Inflammatory macrophage treated with lipopolysaccharide for 4 hours (primary cell): ENCODE measurements around the gene CACNB4.
"Not testable (repeated sequence)": the region's sequence is repeated elsewhere in the genome, so short reads cannot be mapped to it uniquely, and the experiment has no call there.

Source experiments
- DNase-seq: peaks from one replicate; pipeline ENCODE4 v3.0.0-alpha.2; 2020

CACNB4 gene

GRCh38 chr2:151891566-151892194, 207.2 kb downstream of the CACNB4 start:
- no peak for DNase-seq

DNA sequence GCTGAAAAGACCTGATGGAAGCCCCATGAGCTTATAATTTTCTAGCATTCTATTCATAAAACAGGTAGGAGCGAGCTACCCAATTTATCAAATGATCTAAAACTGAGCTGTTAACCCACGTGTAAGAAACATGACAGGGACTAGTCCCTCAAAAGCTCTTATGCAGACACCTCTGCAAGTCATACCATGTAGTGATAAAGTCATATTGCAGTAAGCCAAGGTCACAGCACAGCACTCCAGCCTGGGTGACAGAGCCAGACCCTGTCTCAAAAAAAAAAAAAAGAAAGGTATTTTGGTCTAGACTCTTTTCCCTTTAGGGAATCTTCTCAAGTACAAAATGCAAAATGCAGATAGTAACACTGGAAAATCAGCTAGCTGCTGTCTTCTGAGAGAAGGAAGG, 211.7 kb downstream of the CACNB4 start:
- no peak for DNase-seq

GRCh38 chr2:151886241-151886640, 212.6 kb downstream of the CACNB4 start:
- peak; percentile 60 for DNase-seq

GRCh38 chr2:151882786-151883445, 215.9 kb downstream of the CACNB4 start:
- no peak for DNase-seq

DNA sequence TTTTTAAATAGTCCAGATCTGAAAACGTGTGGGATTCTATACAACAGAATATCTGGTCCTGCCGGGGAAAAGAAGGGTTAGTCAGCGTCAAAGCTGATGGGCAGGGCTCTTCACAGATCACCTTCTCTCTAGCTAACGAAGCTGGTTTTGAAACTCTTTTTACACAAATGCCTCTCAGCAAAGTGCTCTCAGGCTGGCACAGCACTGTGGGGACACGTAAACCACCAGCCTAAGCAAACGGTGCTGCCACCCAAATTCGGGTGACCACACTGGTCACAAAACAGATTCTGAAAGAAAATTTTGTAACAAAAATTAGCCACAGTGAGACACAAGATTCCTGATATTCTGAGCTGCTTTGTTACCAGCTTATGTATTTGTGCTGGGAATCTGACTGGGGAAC, 217.5 kb downstream of the CACNB4 start:
- DNase-seq: no peak

- no peak for DNase-seq
Observed at GRCh38 chr2:151880586-151880985, 218.3 kb downstream of the CACNB4 start.

GRCh38 chr2:151878655-151879563, 219.9 kb downstream of the CACNB4 start:
- DNase-seq: peak; percentile 83

DNA sequence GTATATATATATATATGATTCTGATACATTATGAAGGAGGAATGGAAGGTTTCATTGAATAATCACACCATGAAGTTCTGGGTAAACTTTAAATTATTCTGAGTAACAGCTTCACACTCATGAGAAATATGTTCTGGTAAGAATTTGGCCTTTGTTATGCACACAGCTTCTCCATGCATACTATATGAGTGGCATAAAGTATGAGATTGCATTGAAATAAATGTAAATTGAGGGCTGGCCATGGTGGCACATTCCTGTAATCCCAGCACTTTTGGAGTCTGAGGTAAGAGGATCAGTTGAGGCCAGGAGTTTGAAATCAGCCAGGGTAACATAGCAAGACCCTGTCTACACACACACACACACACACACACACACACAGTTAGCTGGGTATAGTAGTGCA, 220.6 kb downstream of the CACNB4 start:
- DNase-seq: no peak

DNA sequence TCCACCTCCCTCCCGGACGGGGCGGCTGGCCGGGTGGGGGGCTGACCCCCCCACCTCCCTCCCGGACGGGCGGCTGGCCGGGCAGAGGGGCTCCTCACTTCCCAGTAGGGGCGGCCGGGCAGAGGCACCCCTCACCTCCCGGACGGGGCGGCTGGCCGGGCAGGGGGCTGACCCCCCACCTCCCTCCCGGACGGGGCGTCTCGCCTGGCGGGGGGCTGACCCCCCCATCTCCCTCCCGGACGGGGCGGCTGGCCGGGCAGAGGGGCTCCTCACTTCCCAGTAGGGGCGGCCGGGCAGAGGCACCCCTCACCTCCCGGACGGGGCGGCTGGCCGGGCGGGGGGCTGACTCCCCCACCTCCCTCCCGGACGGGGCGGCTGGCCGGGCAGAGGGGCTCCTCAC, 223.2 kb downstream of the CACNB4 start:
- DNase-seq: not testable (repeated sequence)

- no peak for DNase-seq
Observed at GRCh38 chr2:151872463-151872862, 226.4 kb downstream of the CACNB4 start.

DNA sequence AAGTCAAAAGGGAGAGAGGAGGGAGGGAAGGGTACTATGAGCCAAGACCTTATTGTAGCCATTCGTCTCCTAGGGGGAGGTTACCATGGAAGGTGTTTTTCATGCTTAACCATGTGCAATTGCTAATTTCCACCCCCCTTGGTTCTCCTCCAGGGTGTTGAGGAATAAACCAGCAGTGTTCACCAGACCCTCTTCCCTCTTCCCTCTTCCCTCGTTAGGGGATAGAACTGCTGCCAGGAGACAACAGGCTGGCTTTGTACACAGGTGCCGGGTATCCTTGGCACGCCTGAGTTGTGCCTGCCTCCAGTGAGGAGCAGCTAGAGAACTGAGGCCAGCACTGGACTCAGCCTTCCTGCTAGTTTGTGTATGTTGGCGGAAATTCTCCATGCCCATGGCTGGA, 229.6 kb downstream of the CACNB4 start:
- no peak for DNase-seq

DNA sequence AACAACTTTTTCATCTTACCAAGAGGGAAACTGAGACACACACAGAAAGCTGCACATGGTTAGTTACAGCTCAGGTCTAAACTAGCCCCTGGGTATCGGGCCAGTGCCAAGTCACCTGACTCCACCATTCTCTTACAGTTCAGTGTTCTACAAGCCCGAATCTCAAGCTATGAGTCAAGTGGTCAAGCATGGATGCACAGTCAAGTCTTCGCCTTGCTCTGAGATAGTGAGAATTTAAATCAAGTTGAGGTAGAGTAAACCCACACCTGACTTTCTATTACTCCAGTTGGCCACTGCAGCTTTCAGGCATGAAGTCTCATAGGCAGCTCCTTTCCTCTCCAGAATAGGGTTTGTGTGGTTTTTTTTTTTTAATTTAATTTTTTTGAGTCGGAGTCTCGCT, 236.1 kb downstream of the CACNB4 start:
- no peak for DNase-seq

GRCh38 chr2:151861174-151861573, 237.7 kb downstream of the CACNB4 start:
- no peak for DNase-seq

- no peak for DNase-seq
Observed at GRCh38 chr2:151860613-151861146, 238.2 kb downstream of the CACNB4 start.

DNA sequence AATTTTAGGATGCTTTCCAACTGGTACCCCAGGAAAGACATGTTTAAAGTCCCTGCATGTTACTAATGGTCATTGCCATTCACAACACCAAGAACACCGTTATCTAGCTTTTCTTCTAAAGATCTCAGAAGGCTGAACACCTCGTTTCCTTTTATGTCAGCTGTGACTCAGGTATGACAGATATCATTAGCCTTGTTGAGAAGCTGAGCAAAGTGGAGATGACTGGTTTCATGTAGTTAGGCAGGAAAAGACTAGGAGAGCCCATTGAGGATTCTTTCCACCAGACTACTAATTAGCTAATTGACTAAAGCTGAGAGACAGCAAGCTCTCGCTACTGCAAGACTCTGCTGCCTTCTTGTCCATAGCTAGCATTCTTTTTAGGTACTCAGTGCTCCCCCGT, 238.6 kb downstream of the CACNB4 start:
- no peak for DNase-seq

DNA sequence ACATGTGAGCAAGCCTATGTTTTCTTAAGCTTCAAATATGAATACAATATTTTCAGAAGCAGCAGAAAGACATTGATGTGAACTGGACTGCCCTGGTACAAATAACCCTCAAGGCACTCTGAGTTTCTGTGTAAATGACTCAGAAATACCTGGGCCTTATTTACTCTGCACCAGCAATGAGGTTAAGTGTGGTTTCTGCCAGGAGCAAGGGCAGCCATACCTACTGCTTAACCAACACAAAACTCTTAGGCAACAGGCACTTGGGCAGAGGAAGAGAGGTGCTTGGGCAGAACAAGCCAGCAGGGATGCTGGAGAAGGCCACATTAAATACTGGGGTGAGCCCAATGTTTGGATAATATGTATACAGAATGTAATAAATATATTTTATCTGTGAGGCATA, 241.2 kb downstream of the CACNB4 start:
- DNase-seq: no peak

DNA sequence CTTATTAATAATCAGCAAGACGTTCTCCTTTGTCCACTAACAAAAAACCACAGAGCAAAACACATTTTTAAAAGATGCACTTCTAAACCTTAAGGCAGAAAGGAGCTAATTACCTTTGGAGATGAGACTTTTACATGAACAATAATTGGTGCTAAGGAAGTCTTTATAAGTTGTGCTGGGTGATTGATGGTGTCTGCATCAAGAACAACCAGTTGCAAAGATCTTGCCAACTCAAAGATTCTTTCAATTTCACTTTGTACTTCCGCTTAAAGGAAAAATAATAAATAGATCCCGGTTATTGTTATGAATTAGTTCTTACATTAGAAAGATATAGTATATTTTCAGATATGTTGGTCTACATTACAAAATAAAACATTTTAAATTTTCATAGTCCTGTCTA, 243.7 kb downstream of the CACNB4 start:
- no peak for DNase-seq

DNA sequence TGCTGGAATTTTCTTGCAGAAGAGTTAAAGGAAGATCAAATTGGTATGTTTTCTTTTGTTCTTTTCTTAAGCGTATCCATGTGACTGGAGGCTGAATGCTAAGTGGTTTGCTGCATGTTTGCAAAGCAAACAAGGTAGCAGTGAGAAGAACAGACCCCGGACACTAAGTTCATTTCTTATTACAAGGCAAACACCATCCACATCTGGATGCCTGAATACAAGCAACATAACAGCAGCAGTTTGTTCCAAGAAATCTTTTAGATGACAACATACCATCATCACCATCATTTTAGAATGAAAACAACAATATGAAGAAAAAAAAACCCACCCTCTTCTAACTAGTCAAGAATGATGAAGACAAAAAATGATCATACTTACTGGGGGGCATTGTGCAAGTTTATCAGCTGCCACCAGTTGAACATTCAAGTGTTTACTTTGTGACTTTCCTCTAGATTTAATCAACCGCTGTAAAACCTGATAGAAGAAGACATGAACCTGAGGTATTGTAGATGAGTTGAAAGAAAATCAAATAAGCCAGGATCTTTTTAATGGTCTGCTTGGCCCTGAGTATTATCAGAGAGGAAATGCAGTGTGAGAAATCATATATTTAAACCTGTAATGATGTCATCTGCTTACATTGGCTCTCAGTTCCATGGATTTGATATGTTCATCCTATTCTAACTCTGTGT, 245.6 kb downstream of the CACNB4 start:
- DNase-seq: no peak

GRCh38 chr2:151852260-151853069, 246.4 kb downstream of the CACNB4 start:
- DNase-seq: no peak

DNA sequence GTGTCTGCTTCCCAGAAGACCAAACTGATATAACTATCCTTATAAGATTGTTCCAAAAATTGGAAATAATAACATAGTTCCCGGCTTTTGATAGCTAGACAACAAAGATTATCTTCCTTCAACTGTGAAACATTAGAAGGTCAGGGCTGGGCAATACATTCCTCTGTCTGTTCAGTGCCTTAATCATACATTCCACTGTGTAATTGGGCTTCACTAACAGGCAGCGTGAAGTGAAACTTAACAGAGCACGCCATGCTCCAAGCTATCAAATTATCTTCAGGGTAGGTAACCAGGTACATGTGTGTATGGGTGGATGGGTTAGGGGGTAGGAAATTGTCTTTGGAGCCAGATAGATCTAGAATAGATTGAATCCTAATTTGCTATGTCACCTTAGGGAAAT, 247.1 kb downstream of the CACNB4 start:
- DNase-seq: no peak

DNA sequence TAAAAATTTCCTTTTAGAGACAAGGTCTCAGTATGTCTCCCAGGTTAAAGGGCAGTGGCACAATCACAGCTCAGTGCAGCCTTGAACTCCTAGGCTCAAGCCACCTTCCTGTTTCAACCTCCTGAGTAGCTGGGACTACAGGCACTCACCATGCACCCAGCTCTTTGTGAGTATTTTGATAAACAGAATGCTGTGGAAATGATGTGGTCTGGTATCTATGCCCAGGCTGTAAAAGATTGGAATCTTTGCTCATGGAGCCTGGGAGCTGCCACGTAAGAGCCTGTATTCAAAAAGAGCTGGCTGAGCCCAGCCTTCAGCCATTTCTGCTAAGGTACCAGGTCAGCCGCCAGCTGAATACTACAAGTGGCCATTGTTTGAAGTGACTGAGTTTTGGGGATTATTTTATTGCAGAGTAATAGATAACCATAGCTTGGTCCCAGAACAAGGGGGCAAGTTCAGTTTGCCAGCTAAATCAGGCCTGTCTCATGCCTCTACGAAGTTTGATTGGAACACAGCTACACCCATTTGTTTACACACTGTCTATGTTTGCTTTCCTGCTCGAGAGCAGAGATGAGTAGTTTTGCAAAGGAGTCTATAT, 249.3 kb downstream of the CACNB4 start:
- no peak for DNase-seq

DNA sequence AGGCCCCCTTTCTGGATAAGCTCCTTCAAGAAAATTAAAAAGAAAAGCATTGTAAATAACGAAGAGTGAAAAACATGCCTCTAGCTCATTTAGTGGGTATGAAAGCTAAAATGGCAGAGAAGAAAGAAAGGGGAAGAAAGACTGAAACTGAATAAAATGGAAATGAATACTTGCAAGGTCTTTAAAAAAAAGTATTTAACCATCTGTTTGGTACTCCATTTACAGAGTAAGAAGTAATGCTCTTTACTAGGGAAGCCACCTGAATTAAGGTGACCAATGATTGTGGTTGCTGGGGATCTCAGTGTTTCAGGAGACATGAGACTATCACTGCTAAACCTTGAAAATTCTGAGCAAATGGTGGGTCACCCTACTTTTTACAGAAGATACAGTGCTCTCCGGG, 253.0 kb downstream of the CACNB4 start:
- DNase-seq: no peak
